AG09319 (cell line): ENCODE results near the gene RACGAP1.

Experiments used
- DNase-seq: peaks from one replicate; pipeline ENCODE4 v3.0.0-alpha.2; 2010; ENCODE audit warnings: low read depth; ENCODE audit errors: extremely low read depth
- CTCF ChIP-seq: IDR thresholded peaks from 2 replicates; pipeline ENCODE4 v1.5.1; 2011; ENCODE audit warnings: low read depth, mild to moderate bottlenecking, inconsistent platforms, low read length, moderate library complexity

Gene RACGAP1

GRCh38 chr12:49982246-49983087, 42.8 kb downstream of the RACGAP1 start:
- TF ChIP-seq CTCF: no peak
- no peak for DNase-seq

DNA sequence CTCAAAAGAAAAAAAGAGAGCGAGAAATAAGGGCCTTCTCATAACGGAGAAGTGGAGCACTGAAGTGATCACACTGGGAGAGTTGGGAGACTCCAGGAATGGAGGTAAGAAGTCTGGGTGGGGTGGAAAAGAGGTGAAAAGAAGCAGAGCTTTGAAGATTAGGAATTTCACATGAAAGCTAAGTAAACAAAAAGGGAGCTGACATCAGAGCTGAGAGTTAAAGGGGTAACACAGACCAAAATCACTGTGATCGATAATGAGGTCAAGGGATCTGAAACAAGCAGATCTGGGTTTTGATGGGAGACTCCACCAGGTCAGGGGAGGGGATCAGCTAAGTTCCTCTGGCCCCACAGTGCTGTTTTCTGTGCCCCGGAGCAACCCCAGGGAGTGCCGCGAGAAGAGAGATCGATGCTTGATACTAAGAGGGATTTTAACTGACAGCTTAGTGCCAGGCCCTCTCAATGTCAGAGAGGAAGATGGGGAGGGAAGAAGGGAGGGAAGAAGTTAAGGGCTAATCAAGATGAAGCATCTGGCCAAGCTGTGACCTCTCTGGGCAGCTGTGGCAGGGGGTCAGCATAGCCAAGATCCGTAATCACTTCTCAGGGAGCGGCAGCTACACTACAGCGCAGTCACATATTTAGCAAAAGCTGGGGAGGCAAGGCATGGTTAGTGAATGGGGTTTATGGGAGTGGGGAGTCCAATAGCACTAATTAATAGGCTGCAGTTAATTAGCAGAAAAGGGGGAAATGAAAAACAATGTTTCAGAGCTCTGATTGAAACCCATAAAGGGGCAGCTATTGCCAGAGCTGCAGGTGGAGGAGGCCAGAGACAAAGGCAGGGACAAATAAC, 44.6 kb downstream of the RACGAP1 start:
- no peak for DNase-seq
- TF ChIP-seq CTCF: no peak

DNA sequence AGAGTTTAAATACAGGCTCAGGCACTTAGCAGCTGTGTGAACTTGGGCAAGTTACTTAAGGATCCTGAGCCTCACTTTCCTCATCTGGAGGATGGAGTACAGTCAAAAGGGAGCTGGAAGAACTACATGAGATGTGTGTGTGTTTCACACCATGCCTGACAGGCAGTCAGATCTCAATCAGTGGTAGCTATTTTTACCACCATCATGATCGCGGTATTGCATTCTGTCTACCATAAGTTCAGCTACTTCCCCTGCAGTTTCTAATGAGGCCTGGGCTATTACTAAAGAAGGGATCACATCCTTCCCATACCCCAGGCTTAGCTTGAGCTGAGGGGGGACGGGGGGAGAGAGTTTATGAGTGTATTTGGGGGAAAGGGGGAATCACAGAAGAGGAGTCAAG, 45.5 kb downstream of the RACGAP1 start:
- DNase-seq: no peak

GRCh38 chr12:49979016-49979586, 46.2 kb downstream of the RACGAP1 start:
- no peak for TF ChIP-seq CTCF
- no peak for DNase-seq

More for the DNA sequence above, 45.5 kb downstream of the RACGAP1 start:
- no peak for TF ChIP-seq CTCF

- DNase-seq: no peak
- TF ChIP-seq CTCF: no peak
Observed at GRCh38 chr12:49978125-49978524, 47.2 kb downstream of the RACGAP1 start.

DNA sequence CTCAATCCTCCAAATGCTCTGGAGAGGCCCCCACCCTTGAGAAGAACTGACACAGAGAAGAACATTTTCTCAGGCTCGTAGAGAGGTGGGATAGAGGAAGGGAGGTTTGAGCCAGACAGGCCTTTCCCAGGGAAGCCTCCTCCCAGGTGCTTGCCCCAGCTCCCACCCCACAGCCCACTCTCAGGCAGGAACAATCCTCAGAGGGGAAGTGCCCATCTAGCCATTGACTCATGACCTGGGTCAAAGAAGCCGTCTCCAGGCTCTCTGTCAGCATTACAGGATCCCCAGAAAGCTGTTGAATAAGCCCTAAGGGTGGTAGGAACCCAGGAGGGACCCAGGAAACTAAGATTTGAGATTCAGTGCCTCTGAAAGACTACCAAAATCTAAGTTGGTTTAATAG, 48.7 kb downstream of the RACGAP1 start:
- no peak for DNase-seq
- no peak for TF ChIP-seq CTCF
